RWPE1 (cell line): ENCODE results near the gene HS1BP3.

ENCODE experiments used
- CTCF ChIA-PET: fragments of 350-600 bp; sonication (Branson Sonifier 250); formaldehyde crosslinking; extraction: SDS; loops from one replicate; lab custom pipeline; 2021; lab: Yijun Ruan, JAX
- POLR2A ChIA-PET: fragments of 400-600 bp; formaldehyde crosslinking; extraction: SDS; loops from one replicate; lab custom pipeline; 2020; ENCODE audit warnings: antibody characterized with exemption; ENCODE audit not compliant: low non-redundant PET; lab: Yijun Ruan, JAX
- DNase-seq: peaks from one replicate; pipeline ENCODE4 v3.0.0; 2012; ENCODE audit warnings: low spot score
- H3K27ac ChIP-seq: fragments of 450-650 bp; 2 replicates; pipeline ENCODE4 v1.5.1; 2017
- CTCF ChIP-seq: fragments of 450-650 bp; conservative IDR thresholded peaks from 2 replicates; pipeline ENCODE4 v1.5.1; 2017; ENCODE audit warnings: low read depth, mild to moderate bottlenecking

The HS1BP3 gene

GRCh38 chr2:20672201-20672951 is 21.5 kb upstream of the HS1BP3 start:
- ChIA-PET POLR2A (no interaction called here), CTCF (interaction anchor here (0.6 to 1.4 kb wide), 2 partner anchors 12 to 16 kb away, joined by 4 to 5 read pairs; no protein-coding TSS in a partner anchor)
- DNase-seq = no peak
- no peak for TF ChIP-seq CTCF
- H3K27ac ChIP-seq = no peak overlapping the region

- ChIA-PET CTCF (interaction anchor here (1.4 kb wide), 1 partner anchor 11 kb away, joined by 5 read pairs; no protein-coding TSS in a partner anchor), POLR2A (no interaction called here)
- DNase-seq = no peak
- no peak for TF ChIP-seq CTCF
- no peak overlapping the region for H3K27ac ChIP-seq
These were observed 20.8 kb upstream of the HS1BP3 start for GRCh38 chr2:20671736-20672080.

GRCh38 chr2:20671036-20671735 is 20.3 kb upstream of the HS1BP3 start:
- ChIA-PET CTCF (interaction anchor here (0.5 to 0.7 kb wide), 2 partner anchors 9 to 535 kb away, joined by 3 read pairs; no protein-coding TSS in a partner anchor), POLR2A (no interaction called here)
- H3K27ac ChIP-seq = no peak overlapping the region
- no peak for DNase-seq
- TF ChIP-seq CTCF = no peak

- POLR2A ChIA-PET = no interaction called here
- no peak overlapping the region for H3K27ac ChIP-seq
- TF ChIP-seq CTCF = no peak
- CTCF ChIA-PET = interaction anchor here (0.5 to 0.7 kb wide), 3 partner anchors 9 to 536 kb away, joined by 3 to 4 read pairs (median 3); no protein-coding TSS in a partner anchor
- DNase-seq = no peak
These were observed 19.6 kb upstream of the HS1BP3 start for GRCh38 chr2:20670315-20671035.

GRCh38 chr2:20669562-20670314 is 18.8 kb upstream of the HS1BP3 start:
- no peak for DNase-seq
- no peak overlapping the region for H3K27ac ChIP-seq
- no peak for TF ChIP-seq CTCF
- ChIA-PET POLR2A (no interaction called here), CTCF (interaction anchor here (0.6 kb wide), 1 partner anchor 373 kb away, joined by 4 read pairs; no protein-coding TSS in a partner anchor)
